NK-92 (cell line): Measurements from ENCODE around the gene PSG7.
"Not testable (repeated sequence)": the region's sequence is repeated elsewhere in the genome, so short reads cannot be mapped to it uniquely, and the experiment has no call there.

Experiments
- DNase-seq: peaks from one replicate; lab custom pipeline; 2025; ENCODE audit not compliant: unreplicated experiment; lab: John Stamatoyannopoulos, UW

The PSG7 gene

GRCh38 chr19:42916931-42917330 is 20.1 kb downstream of the PSG7 start:
- DNase-seq, result not testable (repeated sequence)

- not testable (repeated sequence) for DNase-seq
Observed at GRCh38 chr19:42913516-42913915, 23.5 kb downstream of the PSG7 start.

- DNase-seq, result not testable (repeated sequence)
Observed at GRCh38 chr19:42912941-42913340, 24.1 kb downstream of the PSG7 start.

GRCh38 chr19:42911731-42912130 is 25.3 kb downstream of the PSG7 start:
- not testable (repeated sequence) for DNase-seq

DNA sequence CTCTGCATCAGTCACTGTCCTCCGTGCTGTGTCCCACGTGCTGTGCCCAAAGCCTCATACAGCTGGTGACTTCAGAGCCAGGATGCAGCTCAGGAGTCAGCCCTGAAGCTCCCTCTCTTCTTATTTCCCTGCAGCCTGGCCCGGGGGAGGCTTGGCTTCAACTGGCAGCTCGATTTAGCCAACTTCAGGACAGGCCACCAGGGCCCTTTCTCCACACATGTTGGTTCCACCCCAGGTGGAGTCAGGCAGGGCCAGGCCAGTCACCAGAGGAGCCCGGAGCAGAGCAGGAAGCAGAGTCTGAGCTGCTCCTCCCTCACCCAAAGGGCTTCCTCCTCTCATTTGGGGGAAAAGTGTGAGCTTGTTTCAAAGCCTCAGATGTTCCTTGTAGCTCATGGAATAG is 30.8 kb downstream of the PSG7 start:
- not testable (repeated sequence) for DNase-seq

DNA sequence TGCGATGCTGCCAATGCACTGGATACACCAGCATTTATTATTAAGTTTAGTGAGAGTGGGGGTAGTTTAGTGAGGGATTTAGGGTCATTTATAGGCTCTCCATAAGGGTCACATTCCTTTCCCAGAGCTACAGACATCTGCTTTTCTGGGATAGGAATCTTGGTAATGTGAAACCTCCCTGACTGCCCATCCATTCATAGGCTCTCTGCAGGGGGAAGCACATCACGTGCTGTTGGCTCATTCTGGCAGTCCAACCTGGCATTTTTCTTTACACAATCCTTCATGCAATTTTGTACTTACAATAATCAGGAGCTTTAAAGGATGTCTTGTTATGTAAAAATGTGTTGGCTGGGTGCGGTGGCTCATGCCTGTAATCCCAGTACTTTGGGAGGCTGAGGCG is 36.4 kb downstream of the PSG7 start:
- not testable (repeated sequence) for DNase-seq

- not testable (repeated sequence) for DNase-seq
Observed at GRCh38 chr19:42899674-42900073, 37.3 kb downstream of the PSG7 start.

GRCh38 chr19:42899110-42899509 is 37.9 kb downstream of the PSG7 start:
- DNase-seq, result not testable (repeated sequence)

- DNase-seq, result not testable (repeated sequence)
Observed at GRCh38 chr19:42898656-42899055, 38.4 kb downstream of the PSG7 start.

GRCh38 chr19:42897729-42898128 is 39.3 kb downstream of the PSG7 start:
- not testable (repeated sequence) for DNase-seq

DNA sequence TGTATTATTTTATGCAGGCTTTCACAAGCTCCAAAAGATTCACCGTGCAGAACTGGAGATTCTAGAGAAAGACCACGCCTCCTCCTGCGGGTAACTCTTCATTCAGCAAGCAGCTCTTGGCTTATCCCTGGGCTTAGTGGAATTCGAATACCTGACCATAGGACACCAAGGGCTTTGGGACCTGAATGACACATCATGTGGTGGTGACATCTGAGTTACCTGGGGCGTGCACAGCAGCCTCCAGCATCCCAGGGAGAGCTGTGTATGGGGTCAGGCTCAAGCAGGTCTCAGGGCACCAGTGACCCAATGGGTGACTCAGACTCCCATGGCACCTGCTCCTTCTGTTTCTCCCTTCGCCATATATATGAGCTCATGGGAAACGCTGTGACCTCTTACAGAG is 46.6 kb downstream of the PSG7 start:
- not testable (repeated sequence) for DNase-seq

DNA sequence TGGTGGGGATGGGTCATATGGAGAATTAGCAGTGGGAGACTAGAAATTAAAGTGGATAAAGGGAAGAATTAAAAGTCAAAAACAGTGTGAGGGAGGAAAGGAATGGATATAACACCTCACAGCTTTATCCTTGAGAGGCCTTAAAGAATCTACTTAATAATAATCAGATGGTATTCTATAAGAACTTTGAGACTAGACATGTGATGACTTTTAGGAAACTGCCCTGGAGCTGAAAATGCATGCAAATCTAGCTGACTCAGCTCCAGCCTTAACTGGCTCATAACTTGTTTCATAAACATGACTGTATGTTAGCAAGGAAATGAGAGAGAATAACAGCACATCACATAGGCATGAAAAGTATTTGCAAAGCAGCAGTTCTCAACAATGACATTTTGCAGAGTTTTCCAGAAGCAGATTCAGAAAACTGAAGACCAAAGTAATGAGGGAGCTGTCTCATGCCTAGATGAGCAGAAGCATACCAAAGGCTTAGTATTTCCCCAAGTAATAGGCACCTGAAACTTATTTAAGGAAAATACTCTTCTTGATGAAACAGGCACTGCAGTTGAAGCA is 49.0 kb downstream of the PSG7 start:
- not testable (repeated sequence) for DNase-seq

DNA sequence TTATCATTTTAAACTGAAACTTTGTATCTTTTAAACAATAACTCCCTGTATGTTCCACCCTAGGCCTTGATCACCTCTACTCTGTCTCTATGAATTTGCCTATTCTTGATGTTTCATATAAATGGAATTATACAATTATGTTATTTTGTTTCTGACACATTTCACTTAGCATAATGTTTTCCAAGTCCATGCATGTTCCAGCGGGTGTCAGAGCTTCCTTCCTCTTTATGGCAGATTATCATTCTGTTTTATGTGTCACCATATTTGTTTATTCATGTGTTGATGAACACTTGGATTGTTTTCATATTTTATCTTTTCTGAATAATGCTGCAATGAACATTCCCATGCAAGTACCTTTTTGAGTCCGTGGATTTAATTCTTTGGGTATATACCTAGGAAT is 54.3 kb downstream of the PSG7 start:
- not testable (repeated sequence) for DNase-seq

DNA sequence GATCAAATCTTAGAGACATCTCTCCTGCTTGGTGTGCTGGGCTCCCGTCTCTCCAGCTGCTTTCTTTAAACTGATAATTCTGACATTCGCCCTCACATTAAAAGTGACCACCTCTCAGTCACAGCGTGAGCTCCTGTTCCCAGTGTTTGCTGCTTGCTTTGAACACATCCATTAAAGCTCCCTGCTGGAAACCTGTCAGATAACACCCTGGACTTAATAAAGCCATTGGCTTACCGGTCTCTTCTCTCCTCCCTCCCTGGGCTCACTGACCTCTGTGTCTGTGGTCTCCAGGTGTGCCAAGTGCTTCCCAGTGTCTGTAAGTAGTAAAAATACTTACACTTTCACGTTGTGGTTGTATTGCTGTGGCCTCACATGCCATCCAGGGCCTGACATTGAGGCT is 55.0 kb downstream of the PSG7 start:
- DNase-seq, result not testable (repeated sequence)

DNA sequence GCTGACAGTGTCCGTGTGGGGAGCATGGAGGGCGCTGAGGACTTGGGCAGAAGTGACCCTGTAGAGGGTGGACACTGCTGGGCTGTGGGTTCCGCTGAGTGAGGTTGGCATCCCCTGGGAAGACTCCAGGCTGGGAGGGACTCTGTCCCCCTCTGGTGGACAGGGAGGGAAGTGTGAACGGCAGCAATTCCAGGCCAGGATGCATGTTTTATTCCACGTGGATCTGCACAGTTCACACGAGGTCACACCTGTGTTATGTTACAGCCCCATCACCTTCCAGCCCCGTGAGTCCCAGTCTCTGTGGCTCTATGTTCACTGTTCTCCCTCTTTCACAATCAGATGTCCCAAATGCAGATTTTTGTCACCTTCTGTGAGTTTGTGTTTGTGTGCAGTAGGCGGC is 55.7 kb downstream of the PSG7 start:
- not testable (repeated sequence) for DNase-seq

DNA sequence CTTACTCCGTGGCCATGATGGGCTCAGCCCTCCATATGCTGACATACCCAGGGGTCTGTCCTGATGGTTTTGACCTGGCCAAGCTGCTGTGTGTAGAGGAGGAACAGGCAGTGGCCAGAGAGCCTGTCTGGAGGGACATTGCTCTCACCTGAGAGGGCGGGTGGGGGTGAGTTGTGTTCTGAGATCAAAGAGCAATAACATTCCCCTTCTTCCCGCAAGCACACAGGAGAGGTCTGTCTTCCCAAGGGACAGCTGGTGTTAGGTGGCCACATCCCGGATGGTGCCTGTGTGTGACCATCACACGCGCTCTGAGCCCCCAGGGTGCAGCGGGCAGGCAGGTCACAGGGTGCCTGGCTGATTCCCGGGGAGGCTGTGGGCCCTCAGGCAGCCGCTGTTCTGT is 56.4 kb downstream of the PSG7 start:
- DNase-seq, result not testable (repeated sequence)

- no peak for DNase-seq
Observed at GRCh38 chr19:42879613-42880012, 57.4 kb downstream of the PSG7 start, which contains the start of gene PSG1. PSG1 (minus strand) TSS chr19:42879713; CDS start chr19:42879581, 132 bp downstream.

GRCh38 chr19:42876596-42876995 is 60.4 kb downstream of the PSG7 start:
- not testable (repeated sequence) for DNase-seq

DNA sequence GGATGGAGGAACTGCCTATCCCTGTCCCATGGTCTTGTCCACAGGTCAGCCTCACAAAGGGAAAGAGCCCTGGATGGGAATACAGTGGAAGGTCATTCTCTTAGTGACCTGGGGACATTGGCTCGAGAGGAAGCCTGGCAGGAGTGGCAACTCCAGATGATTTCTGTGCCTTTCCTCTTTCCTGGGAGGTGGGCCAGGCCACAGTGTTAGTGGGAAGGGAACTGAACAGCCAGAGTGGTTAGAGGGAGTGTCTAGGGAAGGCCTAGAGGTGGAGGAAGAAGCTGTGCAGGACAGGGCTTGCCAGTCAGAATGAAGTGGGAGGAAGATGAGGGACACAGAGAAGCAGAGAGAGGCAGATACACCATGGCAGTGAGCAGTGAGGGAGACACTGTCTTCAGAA is 61.1 kb downstream of the PSG7 start:
- not testable (repeated sequence) for DNase-seq

GRCh38 chr19:42874901-42875813 is 61.9 kb downstream of the PSG7 start:
- DNase-seq, result not testable (repeated sequence)

DNA sequence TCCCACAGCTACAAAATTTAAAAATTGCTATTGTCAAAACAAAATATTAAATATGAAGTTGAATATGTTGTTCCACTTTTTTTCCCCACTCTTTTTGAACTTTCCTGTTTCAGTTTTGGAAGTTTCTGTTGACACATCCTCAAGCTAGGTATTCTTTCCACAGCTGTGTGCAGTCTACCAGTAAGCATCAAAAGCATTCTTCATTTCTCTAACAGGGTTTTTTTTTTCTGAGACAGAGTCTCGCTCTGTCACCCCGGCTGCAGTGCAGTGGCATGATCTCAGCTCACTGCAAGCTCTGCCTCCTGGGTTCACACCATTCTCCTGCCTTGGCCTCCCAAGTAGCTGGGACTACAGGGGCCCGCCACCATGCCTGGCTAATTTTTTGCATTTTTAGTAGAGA is 62.9 kb downstream of the PSG7 start:
- DNase-seq, result not testable (repeated sequence)
